ELF-1 (cell line): Measurements from ENCODE around the gene LRRIQ3.

ENCODE experiments used
- DNase-seq: peaks from one replicate; pipeline ENCODE4 v3.0.0-alpha.2; 2016; ENCODE audit warnings: low read depth, low spot score

LRRIQ3 gene

DNA sequence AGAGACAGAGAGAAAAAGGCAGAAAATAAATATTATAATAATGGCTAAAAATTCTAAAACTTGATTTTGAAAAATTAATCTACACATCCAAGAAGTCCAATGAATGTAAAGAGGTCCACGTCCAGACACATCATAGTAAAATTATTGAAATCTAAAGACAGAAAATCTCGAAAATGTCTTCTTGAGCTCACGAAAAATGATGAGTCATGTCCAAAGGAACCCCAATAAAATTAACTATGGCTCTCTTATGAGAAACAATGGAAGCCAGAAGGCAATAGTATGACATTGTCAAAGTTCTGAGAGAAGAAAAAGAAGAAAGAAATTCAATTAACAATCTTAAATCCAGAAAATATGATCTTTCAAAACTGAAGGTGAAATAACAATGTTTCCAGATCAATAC lies 84.6 kb downstream of the LRRIQ3 start:
- no peak for DNase-seq

- DNase-seq: no peak
Measured at GRCh38 chr1:74107394-74107793, 90.6 kb downstream of the LRRIQ3 start.

GRCh38 chr1:74091371-74091770 lies 106.6 kb downstream of the LRRIQ3 start:
- no peak for DNase-seq

- DNase-seq: no peak
Measured at GRCh38 chr1:74083128-74083527, 114.8 kb downstream of the LRRIQ3 start.

DNA sequence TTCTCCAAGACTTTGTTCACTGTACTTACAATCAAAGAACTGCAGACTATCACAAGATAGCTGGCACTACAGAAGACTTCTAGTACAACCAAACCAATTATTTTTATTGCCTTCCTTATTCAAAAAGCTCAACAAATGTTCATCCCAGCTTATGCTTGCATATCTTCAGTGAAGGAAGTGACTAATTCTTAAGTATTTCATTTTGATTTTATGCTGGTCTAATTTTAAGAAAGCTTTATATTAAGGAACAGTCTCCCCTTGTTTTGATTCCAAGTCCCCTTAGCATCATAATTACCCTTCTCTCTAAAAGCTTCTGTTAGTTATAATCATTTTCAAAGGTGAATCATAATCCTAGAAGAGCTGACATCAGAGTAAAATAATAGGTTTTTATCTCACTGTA lies 132.9 kb downstream of the LRRIQ3 start:
- DNase-seq: no peak

DNA sequence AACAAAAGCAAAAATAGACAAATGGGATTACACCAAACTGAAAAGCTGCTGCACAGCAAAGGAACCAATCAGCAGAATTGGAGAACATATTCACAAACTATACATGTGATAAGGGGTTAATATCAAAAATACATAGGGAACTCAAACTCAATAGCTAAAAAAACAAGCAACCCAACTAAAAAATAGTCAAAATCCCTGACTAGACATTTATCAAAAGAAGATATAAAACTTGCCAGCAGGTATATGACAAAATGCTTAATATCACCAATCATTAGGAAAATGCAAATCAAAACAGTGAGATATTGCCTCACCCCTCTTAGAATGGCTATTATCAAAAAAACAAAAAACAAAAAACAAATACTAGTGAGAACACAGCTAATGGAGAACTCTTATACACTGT lies 140.3 kb downstream of the LRRIQ3 start:
- no peak for DNase-seq

DNA sequence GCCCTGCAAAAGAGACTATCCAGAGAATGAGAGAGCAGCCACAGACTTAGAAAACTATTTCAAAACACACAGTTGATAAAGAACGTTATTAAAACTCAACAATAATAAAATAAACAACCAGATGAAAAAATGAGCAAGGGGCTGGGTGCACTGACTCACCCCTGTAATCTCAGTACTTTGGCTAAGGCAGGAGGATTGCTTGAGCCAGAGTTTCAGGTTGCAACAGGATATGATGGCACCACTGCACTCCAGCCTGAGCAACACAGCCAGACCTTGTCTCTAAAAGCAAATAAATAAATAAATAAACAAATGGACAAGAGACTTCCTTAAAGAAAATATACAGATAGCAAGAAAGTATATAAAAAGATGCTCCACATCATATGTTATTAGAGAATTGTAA lies 144.6 kb downstream of the LRRIQ3 start:
- DNase-seq: no peak

DNA sequence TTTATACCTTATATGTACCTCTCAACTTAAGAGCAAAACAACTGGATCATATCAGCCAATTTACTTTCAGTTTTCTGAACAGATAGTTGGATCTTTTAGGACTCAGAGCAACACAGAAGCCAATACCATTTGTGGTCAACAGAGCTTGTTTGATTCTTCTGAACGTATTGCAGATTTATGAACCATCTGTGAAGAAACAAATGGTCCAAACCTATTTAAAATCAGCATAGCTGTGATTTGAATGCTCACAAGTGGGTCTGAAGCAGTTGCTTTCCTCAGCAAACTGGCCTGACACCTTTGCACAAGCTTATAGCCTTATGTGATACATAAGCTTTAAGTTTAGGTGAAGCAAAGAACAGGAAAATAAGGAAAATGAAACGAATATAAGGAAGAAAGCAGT lies 147.6 kb downstream of the LRRIQ3 start:
- DNase-seq: no peak

- DNase-seq: no peak
Measured at GRCh38 chr1:74038042-74038441, 159.9 kb downstream of the LRRIQ3 start.

GRCh38 chr1:74012583-74012982 lies 185.4 kb downstream of the LRRIQ3 start:
- no peak for DNase-seq

DNA sequence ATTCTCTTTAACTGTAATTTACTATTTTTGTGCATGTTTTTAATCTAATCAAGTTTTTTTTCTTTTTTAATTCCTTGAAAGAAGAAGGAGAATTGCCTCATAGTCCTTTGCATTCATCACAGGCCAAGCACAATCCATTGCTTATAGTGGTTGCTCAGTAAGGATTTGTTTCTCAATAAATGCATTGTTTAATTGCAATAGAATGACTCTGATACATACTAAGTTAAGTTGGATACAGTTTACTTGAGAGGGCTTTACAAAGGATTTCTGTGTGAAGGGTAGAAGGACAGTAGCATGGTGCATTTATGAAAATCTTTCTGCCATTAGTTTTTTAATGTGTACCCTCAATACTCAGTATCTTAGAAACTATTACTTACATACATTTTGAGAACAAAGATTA lies 186.2 kb downstream of the LRRIQ3 start:
- DNase-seq: no peak

DNA sequence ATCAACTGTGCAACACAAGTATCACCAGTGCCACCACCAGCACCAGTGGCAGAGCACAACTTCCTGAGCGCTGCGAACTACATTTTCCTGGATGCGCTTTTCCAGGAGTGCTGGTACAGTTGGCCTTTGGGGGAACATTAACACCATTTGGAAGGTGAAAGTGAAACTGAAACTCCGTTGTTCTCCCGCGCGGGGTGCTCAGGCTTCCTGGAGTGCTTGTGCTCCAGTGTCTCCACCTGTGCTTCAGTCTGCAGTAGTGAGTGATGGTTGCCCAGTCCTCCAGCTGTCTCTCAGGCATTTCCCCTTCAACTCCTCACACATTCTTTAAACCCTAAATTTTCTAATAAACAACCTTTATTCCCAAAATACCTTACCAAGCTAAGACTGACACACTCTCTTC lies 187.8 kb downstream of the LRRIQ3 start:
- DNase-seq: no peak

DNA sequence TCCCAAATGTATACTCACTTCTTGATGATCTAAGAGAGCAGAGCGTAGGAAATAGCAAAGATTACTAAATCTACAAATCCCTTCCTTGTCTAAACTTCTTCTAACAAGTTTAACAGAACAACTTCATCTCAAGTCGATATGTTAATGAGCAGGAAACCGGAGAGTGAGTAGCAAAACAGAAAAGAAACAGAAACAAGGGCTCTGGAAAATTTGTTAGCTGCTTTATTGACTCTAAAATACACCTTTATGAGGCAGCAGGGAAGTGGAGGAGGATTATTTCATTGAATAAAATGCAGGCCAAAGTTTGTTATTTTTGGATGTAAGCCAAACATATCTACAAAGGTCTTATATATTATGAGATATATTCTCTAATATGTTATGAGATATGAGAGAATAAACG lies 192.4 kb downstream of the LRRIQ3 start:
- no peak for DNase-seq

DNA sequence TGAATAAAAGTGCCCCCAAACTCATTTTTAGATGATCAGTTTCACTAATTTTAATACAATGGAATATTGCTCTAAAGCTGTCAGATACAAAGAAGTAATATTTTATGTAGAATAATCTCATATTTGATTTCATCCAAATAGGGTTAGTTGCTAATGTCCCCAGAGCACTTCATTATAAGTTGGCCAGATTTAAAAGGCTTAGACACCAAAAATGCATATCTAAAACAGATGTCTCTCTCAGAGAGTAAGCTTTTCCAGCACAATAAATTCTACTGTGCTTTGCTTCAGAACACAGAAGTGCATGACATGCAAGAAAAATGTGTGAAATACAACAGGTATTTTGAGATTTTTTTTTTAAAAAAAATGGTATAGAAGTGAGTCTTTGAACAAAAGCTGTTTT lies 194.2 kb downstream of the LRRIQ3 start:
- no peak for DNase-seq

- no peak for DNase-seq
Measured at GRCh38 chr1:73998348-73998959, 199.5 kb downstream of the LRRIQ3 start.

DNA sequence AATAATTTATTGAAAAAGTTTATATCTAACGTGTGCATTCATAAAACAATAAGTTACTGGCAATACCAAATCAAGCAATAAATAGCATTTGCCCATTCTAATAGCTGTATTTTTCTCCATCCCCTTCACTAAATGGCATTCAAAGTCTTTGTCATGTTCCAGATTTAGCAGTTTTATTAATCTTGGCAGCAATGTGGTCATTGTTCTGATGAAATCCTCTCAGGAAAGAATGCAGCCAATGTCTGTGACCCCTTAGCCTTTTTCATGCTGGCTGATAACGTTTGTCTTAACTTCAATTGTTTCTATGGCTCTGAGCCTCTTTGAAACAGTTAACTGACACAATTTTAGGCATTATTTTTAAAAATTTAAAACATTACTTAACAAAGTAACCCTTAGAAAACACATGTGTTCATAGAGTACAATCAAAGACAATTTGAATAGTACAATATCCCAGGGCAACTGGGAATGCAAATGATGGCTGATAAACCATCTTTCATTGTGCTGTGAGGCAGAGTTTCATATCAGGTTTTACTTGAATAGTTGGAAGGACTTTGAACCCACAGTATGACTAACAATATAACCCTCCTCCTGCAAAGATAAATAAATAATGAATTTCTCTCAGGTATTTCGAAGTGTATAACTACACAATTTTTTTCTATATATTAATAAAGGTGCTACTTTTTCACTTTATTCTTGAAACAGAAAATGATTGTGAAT lies 217.5 kb downstream of the LRRIQ3 start:
- DNase-seq: no peak

DNA sequence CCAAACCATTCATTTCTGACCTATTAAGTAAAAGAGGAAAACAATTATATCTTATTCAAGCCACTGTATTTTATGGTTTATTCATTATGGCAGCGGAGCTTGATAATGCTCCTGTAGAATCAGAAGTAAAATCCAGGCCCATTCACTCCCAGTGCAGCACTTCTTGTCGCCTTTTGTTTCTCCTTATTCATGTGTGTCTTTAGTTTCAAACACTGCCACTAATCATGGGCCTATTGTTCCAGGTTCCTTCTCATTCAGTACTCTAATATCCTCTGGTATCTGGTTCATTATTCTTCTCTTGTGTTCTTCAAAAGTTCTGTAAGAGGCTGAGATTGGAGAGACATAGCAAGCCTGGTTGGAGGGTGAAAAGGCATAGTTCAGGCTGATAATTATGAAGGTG lies 218.3 kb downstream of the LRRIQ3 start:
- no peak for DNase-seq

DNA sequence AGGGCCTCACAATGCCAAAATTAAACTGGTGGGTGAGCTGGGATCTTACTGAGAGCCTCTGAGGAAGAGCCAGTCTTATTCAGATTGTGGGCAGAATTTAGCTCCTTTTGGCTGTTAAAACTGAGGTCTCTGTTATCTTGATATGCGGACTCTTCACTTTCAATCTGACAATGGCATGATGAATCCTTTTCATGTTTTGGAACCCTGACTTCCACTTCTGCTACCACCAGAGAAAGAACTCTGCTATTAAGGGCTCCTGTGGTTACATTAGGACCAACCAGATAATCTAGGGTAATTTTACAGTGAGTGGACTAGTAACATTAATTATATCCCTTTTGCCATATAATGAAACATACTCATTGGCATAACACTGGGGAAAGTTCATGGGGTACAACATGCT lies 219.0 kb downstream of the LRRIQ3 start:
- no peak for DNase-seq
